NCI-H1930 (cell line): ENCODE results near the gene TP53RK.

ENCODE experiments used
- DNase-seq, 2 experiments: peaks; one replicate each; lab custom pipeline; 2025; lab: John Stamatoyannopoulos, UW

Gene TP53RK

DNA sequence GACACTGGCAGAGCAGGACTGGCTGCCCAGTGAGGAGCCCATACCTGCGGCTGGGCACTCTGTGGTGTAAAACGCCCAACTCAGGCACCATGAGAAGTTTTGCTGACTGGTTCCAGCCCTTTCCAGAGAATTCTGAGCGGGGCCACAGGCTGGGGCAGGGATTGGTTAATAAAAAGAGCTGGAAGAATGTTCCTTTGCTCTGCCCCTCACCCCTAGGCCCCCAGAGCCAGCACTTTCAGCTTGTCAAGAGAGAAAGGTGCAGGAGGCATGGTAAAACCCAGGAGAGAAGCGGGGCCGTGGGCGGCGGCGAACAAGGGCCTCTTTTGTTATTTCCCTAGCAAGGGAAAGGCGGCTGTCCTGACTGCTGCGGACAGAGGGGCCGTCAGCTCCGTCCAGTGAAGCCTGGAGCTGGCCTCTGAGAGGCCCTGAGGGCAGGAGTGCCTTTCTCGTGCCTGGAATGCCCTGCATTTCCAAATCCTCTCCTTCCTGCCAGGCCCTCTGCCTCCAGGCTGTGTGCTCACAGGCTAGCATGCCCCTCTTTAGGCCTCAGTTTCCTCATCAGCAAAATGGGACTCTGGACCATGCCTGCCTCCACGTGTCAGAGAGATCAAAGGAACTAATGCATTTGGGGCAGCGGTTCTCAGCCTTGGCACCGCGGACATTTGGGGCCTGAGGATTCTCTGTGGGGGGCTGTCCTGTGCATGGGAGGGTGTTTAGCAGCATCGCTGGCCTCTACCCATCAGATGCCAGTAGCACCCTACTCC lies 50.9 kb downstream of the TP53RK start:
- no peak for DNase-seq

- DNase-seq = no peak
Observed at GRCh38 chr20:46637427-46638133, 51.7 kb downstream of the TP53RK start.

GRCh38 chr20:46637020-46637419 lies 52.2 kb downstream of the TP53RK start:
- no peak for DNase-seq

- no peak for DNase-seq
Observed at GRCh38 chr20:46636514-46636913, 52.7 kb downstream of the TP53RK start.

DNA sequence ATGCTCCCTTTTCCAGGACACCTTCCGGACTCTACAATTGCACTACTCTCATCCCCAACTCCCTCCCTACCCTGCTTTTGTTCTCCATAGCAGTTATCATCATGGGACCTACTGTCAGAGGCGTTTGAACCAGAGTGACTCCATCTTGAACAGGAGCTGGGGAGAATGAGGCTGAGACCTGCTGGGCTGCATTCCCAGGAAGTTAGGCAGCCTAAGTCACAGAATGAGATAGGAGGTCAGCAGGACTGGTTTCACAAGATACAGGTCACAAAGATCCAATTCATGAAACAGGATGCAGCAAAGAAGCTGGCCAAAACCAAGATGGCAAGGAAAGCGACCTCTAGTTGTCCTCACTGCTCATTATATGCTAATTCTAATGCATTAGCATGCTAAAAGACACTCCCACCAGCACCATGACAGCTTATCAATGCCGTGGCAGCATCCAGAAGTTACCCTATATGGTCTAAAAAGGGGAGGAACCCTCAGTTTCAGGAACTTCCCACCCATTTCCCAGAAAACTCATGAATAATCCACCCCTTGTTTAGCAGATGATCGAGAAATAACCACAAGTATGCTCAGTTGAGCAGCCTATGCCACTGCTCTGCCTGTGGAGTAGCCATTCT lies 53.6 kb downstream of the TP53RK start:
- DNase-seq = no peak

DNA sequence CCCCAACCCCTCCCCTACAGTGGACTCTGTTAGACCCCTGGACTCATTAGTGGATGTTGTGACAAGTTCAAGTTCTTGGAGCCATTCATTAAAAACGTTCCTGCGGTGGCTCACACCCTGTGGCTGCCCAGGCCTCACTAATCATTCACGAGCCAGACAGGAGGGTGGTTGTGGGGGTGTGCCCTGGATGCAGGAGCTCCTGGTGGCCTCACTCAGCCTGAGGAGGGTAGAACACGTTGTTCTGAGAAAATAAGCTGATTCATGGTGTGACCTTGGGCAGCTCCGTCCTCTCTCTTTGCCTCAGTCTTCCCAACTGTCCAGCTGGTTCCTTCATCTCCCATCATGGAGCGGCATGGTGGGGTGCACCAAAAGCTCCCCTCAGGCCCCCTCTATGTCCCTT lies 54.7 kb downstream of the TP53RK start:
- DNase-seq = no peak
